CD8-positive, alpha-beta memory T cell (primary cell): ENCODE measurements around the gene SCAPER. TPM values are rescaled to one million over a fixed set of nuclear protein-coding genes. Genes with fewer than 3 reads are reported as not detected.

Source experiments
- CTCF ChIA-PET: fragments of 350-600 bp; sonication (Branson Sonifier 250); formaldehyde crosslinking; loops from one replicate; lab custom pipeline; 2021; ENCODE audit warnings: antibody characterized with exemption; lab: Charles Lee
- POLR2A ChIA-PET: fragments of 350-600 bp; sonication (Branson Sonifier 250); formaldehyde crosslinking; loops from one replicate; lab custom pipeline; 2021; ENCODE audit warnings: antibody characterized with exemption; lab: Charles Lee
- DNase-seq, 5 donors: peaks; one replicate each; pipeline versions ENCODE4 v3.0.0 to v3.0.0-alpha.2; 2020 to 2022; ENCODE audit warnings: mixed read lengths in 1 of 5
- H3K27ac ChIP-seq: one replicate; pipeline ENCODE4 v1.7.0; 2013; ENCODE audit warnings: low read depth, mild to moderate bottlenecking, low read length, moderate library complexity
- H3K27me3 ChIP-seq: 2 replicates; pipeline ENCODE4 v1.7.0; 2013; ENCODE audit warnings: low read length, mild to moderate bottlenecking; ENCODE audit not compliant: insufficient read depth, poor library complexity, severe bottlenecking
- H3K36me3 ChIP-seq: 2 replicates; pipeline ENCODE4 v1.7.0; 2013; ENCODE audit warnings: mild to moderate bottlenecking, low read length, moderate library complexity; ENCODE audit not compliant: insufficient read depth
- H3K4me1 ChIP-seq: 2 replicates; pipeline ENCODE4 v1.7.0; 2013; ENCODE audit warnings: mild to moderate bottlenecking, low read length, moderate library complexity; ENCODE audit not compliant: insufficient read depth
- H3K4me3 ChIP-seq: 2 replicates; pipeline ENCODE4 v1.7.0; 2013; ENCODE audit warnings: mild to moderate bottlenecking, low read length
- H3K9me3 ChIP-seq: 2 replicates; pipeline ENCODE4 v1.7.0; 2013; ENCODE audit warnings: mild to moderate bottlenecking, low read length
- H3K27ac Mint-ChIP-seq, 8 donors: one replicate each; pipeline ENCODE4 v1.8.0; 2020 to 2021; ENCODE audit warnings: mixed read lengths in 8 of 8, mild to moderate bottlenecking in 6 of 8, inconsistent platforms in 3 of 8, moderate library complexity in 3 of 8
- H3K27me3 Mint-ChIP-seq, 2 donors: one replicate each; pipeline ENCODE4 v1.8.0; 2020 to 2021; ENCODE audit warnings: mixed read lengths in 2 of 2, mild to moderate bottlenecking in 1 of 2, moderate library complexity in 1 of 2
- H3K36me3 Mint-ChIP-seq, 3 donors: one replicate each; pipeline ENCODE4 v1.8.0; 2020 to 2021; ENCODE audit warnings: mixed read lengths in 3 of 3, inconsistent platforms in 1 of 3, mild to moderate bottlenecking in 1 of 3
- H3K4me1 Mint-ChIP-seq, 3 donors: one replicate each; pipeline ENCODE4 v1.8.0; 2020 to 2021; ENCODE audit warnings: mixed read lengths in 3 of 3, inconsistent platforms in 1 of 3, mild to moderate bottlenecking in 1 of 3
- H3K4me3 Mint-ChIP-seq, 7 donors: one replicate each; pipeline ENCODE4 v1.8.0; 2020 to 2021; ENCODE audit warnings: mixed read lengths in 7 of 7, mild to moderate bottlenecking in 6 of 7, moderate library complexity in 4 of 7, inconsistent platforms in 2 of 7
- H3K9me3 Mint-ChIP-seq, 5 donors: one replicate each; pipeline ENCODE4 v1.8.0; 2020 to 2022; ENCODE audit warnings: mixed read lengths in 5 of 5, mild to moderate bottlenecking in 3 of 5, moderate library complexity in 2 of 5, inconsistent platforms in 1 of 5
- polyA plus RNA-seq: library from polyadenylated mRNA; unstranded; fragments of 300-500 nt; fragmentation: Illumina TruSeq; gene quantifications from one replicate; pipeline ENCODE4 v1.2.3, GENCODE V29; 2021
- total RNA-seq, 2 experiments: library from RNA; stranded (reverse); gene quantifications; one replicate each; pipeline ENCODE4 v1.2.3, GENCODE V29; 2021

SCAPER gene
- total and polyA plus RNA-seq, 3 experiments from 2014 or later = 15.5 to 26.6 (median 16.0) TPM

DNA sequence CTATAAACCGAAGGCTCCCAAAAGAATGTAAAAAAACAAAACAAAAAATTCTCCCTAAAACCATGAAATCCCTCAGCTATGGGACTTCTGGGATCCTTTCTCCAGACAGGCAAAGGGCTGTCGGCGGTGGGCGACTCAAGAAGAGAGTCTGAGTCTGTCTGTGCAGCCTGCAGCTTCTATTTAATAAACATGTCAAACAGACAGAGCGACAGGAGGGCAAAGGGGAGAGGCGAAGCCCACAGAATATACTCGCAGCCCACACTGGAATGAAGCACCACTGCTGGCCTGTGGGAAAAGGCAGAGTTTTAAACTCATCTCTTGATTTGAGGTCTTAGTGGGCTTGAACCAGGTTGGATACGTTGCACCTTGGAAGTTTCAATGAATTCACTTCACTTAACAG, 528.3 kb downstream of the SCAPER start:
- DNase-seq = no peak
- no peak overlapping the region for H3K27ac ChIP-seq
- H3K27me3 Mint-ChIP-seq = no peaks in the 10 kb centered on the region
- POLR2A ChIA-PET = no interaction called here
- no peak overlapping the region for H3K4me3 ChIP-seq
- no peaks in the 10 kb centered on the region for H3K27me3 ChIP-seq
- H3K27ac Mint-ChIP-seq = no peak overlapping the region
- CTCF ChIA-PET = no interaction called here
- peaks cover 22 to 51% (median 32%) of the 10 kb centered on the region in 3 donors for H3K36me3 Mint-ChIP-seq
- no peaks in the 10 kb centered on the region for H3K9me3 ChIP-seq
- H3K4me1 ChIP-seq = no peaks in the 10 kb centered on the region
- H3K9me3 Mint-ChIP-seq = no peaks in the 10 kb centered on the region
- no peaks in the 10 kb centered on the region for H3K36me3 ChIP-seq
- H3K4me3 Mint-ChIP-seq = no peak overlapping the region
- no peaks in the 10 kb centered on the region for H3K4me1 Mint-ChIP-seq

DNA sequence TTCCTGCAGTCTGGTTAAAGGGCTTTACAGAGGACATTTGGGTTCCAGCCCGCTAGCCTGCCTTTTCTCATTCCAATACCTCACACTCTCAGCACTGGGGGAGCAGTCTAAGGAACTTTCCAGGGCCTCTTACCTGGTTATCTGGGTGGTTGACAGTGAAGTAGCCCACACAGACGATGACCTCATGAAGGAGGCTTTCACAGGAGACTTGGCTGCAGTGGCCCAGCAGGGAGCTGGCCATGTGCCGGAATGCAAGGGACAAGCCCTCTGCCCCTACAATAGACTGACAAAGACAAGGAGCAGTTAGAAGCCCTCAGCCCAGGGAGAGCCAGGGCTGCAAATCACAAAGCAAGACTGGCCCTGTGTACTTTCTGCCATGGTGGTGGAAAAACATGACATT, 529.1 kb downstream of the SCAPER start:
- Histone ChIP-seq H3K27ac (no peak overlapping the region), H3K9me3 (no peaks in the 10 kb centered on the region), H3K4me1 (no peaks in the 10 kb centered on the region), H3K27me3 (no peaks in the 10 kb centered on the region), H3K36me3 (no peaks in the 10 kb centered on the region), H3K4me3 (no peak overlapping the region)
- H3K36me3 Mint-ChIP-seq = peaks cover 22 to 45% (median 28%) of the 10 kb centered on the region in 3 donors
- no peak overlapping the region for H3K4me3 Mint-ChIP-seq
- DNase-seq = no peak
- H3K4me1 Mint-ChIP-seq = no peaks in the 10 kb centered on the region
- H3K27me3 Mint-ChIP-seq = no peaks in the 10 kb centered on the region
- CTCF ChIA-PET = no interaction called here
- no peaks in the 10 kb centered on the region for H3K9me3 Mint-ChIP-seq
- no peak overlapping the region for H3K27ac Mint-ChIP-seq
- POLR2A ChIA-PET = no interaction called here

DNA sequence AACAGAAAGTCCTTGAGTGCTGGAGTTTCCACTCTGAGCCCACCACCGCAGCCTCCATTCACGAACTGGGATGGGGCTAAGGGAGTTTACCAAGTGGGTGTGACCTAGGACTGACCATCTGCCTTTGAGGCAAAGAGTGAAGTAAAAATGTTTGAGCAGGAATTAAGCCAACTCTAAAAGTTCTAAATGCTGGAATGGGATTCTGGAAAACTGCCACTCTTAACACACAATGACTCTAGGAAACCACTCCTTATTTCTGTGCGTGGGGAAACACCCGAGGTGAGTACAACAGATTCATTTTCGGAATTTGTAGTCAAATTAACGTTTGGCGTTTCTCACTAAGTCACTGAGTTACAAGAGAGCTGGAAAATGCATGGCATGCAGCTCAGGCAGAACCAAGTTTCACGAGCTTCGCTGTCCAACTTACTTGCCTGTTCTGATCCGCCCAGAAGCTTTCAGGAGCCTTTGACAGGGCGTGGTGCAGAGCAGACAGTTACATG, 537.0 kb downstream of the SCAPER start:
- peaks cover 8 to 19% (median 15%) of the 10 kb centered on the region in 3 donors for H3K36me3 Mint-ChIP-seq
- ChIA-PET POLR2A (no interaction called here), CTCF (no interaction called here)
- no peaks in the 10 kb centered on the region for H3K36me3 ChIP-seq
- H3K27ac Mint-ChIP-seq = no peak overlapping the region
- H3K4me3 Mint-ChIP-seq = no peak overlapping the region
- H3K4me1 ChIP-seq = no peaks in the 10 kb centered on the region
- no peaks in the 10 kb centered on the region for H3K9me3 Mint-ChIP-seq
- H3K9me3 ChIP-seq = no peaks in the 10 kb centered on the region
- H3K27ac ChIP-seq = no peak overlapping the region
- no peak for DNase-seq
- no peaks in the 10 kb centered on the region for H3K4me1 Mint-ChIP-seq
- no peaks in the 10 kb centered on the region for H3K27me3 ChIP-seq
- H3K4me3 ChIP-seq = no peak overlapping the region
- no peaks in the 10 kb centered on the region for H3K27me3 Mint-ChIP-seq

DNA sequence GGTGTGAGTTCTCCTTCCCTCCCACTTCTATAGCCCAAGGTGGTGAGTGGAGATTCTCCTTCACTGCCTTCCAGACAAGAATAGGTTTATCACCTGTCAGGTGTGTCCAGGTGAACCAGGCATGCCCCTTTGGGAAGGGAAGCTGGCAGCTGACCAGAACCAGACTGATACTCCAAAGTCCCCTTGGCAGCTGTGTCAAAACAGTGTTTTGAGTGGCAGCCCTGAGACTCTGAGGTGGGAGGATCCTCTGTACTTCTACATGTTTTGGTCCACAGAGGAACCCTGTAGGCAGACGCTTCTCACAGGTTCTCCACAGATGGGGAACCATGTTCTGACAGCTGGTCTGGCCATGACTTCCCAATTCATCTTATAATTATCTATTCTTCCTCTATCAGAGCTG, 538.4 kb downstream of the SCAPER start:
- no peak overlapping the region for H3K4me3 ChIP-seq
- Mint-ChIP-seq H3K27me3 (no peaks in the 10 kb centered on the region), H3K36me3 (peaks cover 0 to 11% (median 9%) of the 10 kb centered on the region in 3 donors), H3K4me1 (no peaks in the 10 kb centered on the region), H3K4me3 (no peak overlapping the region), H3K27ac (no peak overlapping the region), H3K9me3 (no peaks in the 10 kb centered on the region)
- no peaks in the 10 kb centered on the region for H3K36me3 ChIP-seq
- ChIA-PET POLR2A (no interaction called here), CTCF (no interaction called here)
- H3K9me3 ChIP-seq = no peaks in the 10 kb centered on the region
- no peaks in the 10 kb centered on the region for H3K27me3 ChIP-seq
- H3K4me1 ChIP-seq = no peaks in the 10 kb centered on the region
- no peak overlapping the region for H3K27ac ChIP-seq
- no peak for DNase-seq

DNA sequence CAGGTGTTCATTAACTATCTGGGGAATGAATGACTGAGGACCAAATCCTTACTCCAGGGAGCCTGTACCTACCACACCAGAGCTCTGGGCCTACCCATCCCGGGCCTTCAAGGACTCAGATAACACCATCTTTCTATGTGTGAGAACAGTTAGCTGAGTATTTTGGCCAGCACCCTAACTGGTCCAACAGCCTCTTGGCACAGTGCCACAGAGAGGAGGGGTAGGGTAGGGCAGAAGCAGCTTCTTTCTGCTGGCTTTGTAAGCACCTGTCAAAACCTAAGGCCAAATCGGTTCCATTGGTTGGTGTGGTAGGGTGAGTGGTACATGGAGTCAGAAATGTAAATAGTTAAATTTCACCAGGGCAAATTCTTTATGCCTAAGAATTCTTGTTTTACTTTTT, 541.9 kb downstream of the SCAPER start:
- CTCF ChIA-PET = no interaction called here
- Mint-ChIP-seq H3K27ac (no peak overlapping the region), H3K36me3 (peaks cover 0 to 11% (median 3%) of the 10 kb centered on the region in 3 donors), H3K4me1 (no peaks in the 10 kb centered on the region), H3K27me3 (no peaks in the 10 kb centered on the region), H3K9me3 (no peaks in the 10 kb centered on the region), H3K4me3 (no peak overlapping the region)
- H3K4me1 ChIP-seq = no peaks in the 10 kb centered on the region
- no peaks in the 10 kb centered on the region for H3K36me3 ChIP-seq
- H3K4me3 ChIP-seq = no peak overlapping the region
- H3K27ac ChIP-seq = no peak overlapping the region
- DNase-seq = no peak
- H3K9me3 ChIP-seq = no peaks in the 10 kb centered on the region
- H3K27me3 ChIP-seq = no peaks in the 10 kb centered on the region
- POLR2A ChIA-PET = no interaction called here

DNA sequence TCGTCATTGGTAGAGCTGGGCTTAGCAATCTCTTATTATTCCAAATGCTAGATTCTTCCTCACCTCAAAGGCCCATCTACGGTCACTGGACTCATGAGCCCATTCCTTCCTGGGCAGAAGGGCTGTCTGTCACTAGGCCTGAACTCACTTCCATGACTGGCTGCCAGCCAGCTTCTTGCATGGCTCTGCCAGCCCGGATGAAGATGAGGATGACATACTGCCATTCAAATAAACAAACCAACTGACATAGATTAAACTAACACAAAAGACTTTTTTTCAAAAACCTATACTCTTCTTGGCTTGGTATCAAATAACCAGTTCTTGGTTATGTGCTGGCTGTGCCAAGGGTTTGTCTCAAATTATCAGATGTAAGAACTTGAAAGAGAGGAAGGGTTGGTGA, 544.7 kb downstream of the SCAPER start:
- no peak overlapping the region for H3K27ac ChIP-seq
- Mint-ChIP-seq H3K27me3 (peaks cover 0 to 1% of the 10 kb centered on the region in 2 donors), H3K4me3 (no peak overlapping the region), H3K27ac (no peak overlapping the region), H3K9me3 (no peaks in the 10 kb centered on the region), H3K36me3 (peaks cover 0 to 9% (median 0%) of the 10 kb centered on the region in 3 donors), H3K4me1 (no peaks in the 10 kb centered on the region)
- H3K36me3 ChIP-seq = no peaks in the 10 kb centered on the region
- POLR2A ChIA-PET = no interaction called here
- no peaks in the 10 kb centered on the region for H3K4me1 ChIP-seq
- no peaks in the 10 kb centered on the region for H3K9me3 ChIP-seq
- H3K27me3 ChIP-seq = no peaks in the 10 kb centered on the region
- CTCF ChIA-PET = no interaction called here
- no peak for DNase-seq
- no peak overlapping the region for H3K4me3 ChIP-seq

DNA sequence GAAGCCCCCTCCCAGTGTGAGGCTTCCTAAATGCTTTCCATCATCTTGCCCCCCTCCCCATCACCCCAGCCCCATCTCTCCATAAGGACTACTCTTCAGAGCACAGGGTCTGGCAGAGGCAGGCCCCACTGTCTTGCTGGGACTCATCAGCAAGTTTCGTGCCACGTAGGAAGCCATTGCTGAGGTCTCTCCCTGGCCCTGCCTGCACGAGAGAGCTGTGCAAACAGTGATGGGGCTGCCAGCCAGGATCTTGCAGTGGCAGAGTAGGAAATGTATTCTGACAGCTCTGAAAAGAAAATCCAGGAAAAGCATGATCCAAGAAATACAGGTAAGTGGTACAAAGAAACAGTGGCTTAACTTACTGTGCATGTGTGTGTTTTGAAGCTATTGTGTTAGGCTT, 546.0 kb downstream of the SCAPER start:
- no peaks in the 10 kb centered on the region for H3K4me1 Mint-ChIP-seq
- DNase-seq = no peak
- H3K4me3 ChIP-seq = no peak overlapping the region
- peaks cover 0 to 8% (median 1%) of the 10 kb centered on the region in 3 donors for H3K36me3 Mint-ChIP-seq
- H3K27ac ChIP-seq = no peak overlapping the region
- H3K27ac Mint-ChIP-seq = no peak overlapping the region
- no peaks in the 10 kb centered on the region for H3K9me3 Mint-ChIP-seq
- H3K4me3 Mint-ChIP-seq = no peak overlapping the region
- H3K9me3 ChIP-seq = no peaks in the 10 kb centered on the region
- ChIA-PET POLR2A (no interaction called here), CTCF (no interaction called here)
- H3K27me3 ChIP-seq = no peaks in the 10 kb centered on the region
- no peaks in the 10 kb centered on the region for H3K36me3 ChIP-seq
- no peaks in the 10 kb centered on the region for H3K4me1 ChIP-seq
- H3K27me3 Mint-ChIP-seq = peaks cover 0 to 1% of the 10 kb centered on the region in 2 donors

DNA sequence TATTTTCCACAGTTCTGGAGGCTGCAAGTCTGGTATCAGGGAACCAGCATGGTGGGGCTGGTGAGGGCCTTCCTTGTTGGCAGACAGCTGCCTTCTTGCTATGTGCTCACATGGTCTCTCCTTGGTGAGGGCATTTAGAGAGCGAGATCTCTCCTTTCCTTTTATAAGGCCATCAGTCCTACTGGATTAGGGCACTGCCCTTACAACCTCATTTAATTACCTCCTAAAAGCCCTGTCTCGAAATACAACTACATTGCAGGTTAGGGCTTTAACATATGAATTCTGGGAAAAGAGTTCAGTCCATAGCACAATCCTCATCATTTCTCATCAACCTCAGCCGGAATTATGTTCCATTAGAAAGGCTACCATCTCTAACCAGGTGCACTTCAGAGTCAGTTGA, 546.7 kb downstream of the SCAPER start:
- Mint-ChIP-seq H3K9me3 (no peaks in the 10 kb centered on the region), H3K4me1 (no peaks in the 10 kb centered on the region), H3K27me3 (peaks cover 0 to 1% of the 10 kb centered on the region in 2 donors), H3K27ac (no peak overlapping the region), H3K36me3 (peaks cover 0 to 8% (median 7%) of the 10 kb centered on the region in 3 donors), H3K4me3 (no peak overlapping the region)
- DNase-seq = no peak
- no peaks in the 10 kb centered on the region for H3K36me3 ChIP-seq
- H3K4me3 ChIP-seq = no peak overlapping the region
- no peaks in the 10 kb centered on the region for H3K27me3 ChIP-seq
- H3K9me3 ChIP-seq = no peaks in the 10 kb centered on the region
- ChIA-PET CTCF (no interaction called here), POLR2A (no interaction called here)
- H3K27ac ChIP-seq = no peak overlapping the region
- no peaks in the 10 kb centered on the region for H3K4me1 ChIP-seq
